ENCODE measurements around the gene RBP7. TPM values are rescaled to one million over a fixed set of nuclear protein-coding genes. Genes with fewer than 3 reads are reported as not detected.

Gene RBP7
- total and polyA plus RNA-seq, 4 donors = 1.2 to 11.8 (median 4.8) TPM

- Histone ChIP-seq H3K27me3 (ENCODE audit: control insufficient read depth in 4 of 4, insufficient read depth in 4 of 4, low read length in 3 of 4) (no peaks in the 10 kb centered on the region), H3K9ac (ENCODE audit: low read depth in 1 of 2, low read length in 2 of 2) (no peak overlapping the region), H3K27ac (ENCODE audit: low read depth in 1 of 2, low read length in 2 of 2) (no peak overlapping the region), H3K4me3 (ENCODE audit: low read depth in 1 of 3, low read length in 3 of 3) (no peak overlapping the region), H3K9me3 (ENCODE audit: control insufficient read depth in 4 of 4, low read length in 3 of 4) (no peaks in the 10 kb centered on the region), H3K36me3 (ENCODE audit: control insufficient read depth in 4 of 4, insufficient read depth in 3 of 4, low read depth in 1 of 4, low read length in 3 of 4) (no peaks in the 10 kb centered on the region), H3K4me1 (ENCODE audit: control insufficient read depth in 4 of 4, insufficient read depth in 4 of 4, low read length in 3 of 4) (peaks cover 0 to 10% (median 6%) of the 10 kb centered on the region in 4 donors)
- 94% methylated on average over 5 of the region's 5 CpGs for WGBS
- TF ChIP-seq YY1 (IDR thresholded peaks at IDR 0.05) (no peak), SP1 (IDR thresholded peaks at IDR 0.05) (no peak), MAX (IDR thresholded peaks at IDR 0.05) (no peak), GABPA (IDR thresholded peaks at IDR 0.05 in 1 of 2, conservative IDR thresholded peaks at IDR 0.05 in 1 of 2) (no peak)
- DNase-seq (ENCODE audit: low spot score) = no peak
These were observed 7.3 kb upstream of the RBP7 start for GRCh38 chr1:9989773-9990172.

GRCh38 chr1:9990944-9991343 is 6.1 kb upstream of the RBP7 start:
- no peak for DNase-seq (ENCODE audit: low spot score)
- no peaks in the 10 kb centered on the region for H3K36me3 ChIP-seq (ENCODE audit: control insufficient read depth in 4 of 4, insufficient read depth in 3 of 4, low read depth in 1 of 4, low read length in 3 of 4)
- H3K4me1 ChIP-seq (ENCODE audit: control insufficient read depth in 4 of 4, insufficient read depth in 4 of 4, low read length in 3 of 4) = peaks cover 0 to 10% (median 6%) of the 10 kb centered on the region in 4 donors
- H3K9me3 ChIP-seq (ENCODE audit: control insufficient read depth in 4 of 4, low read length in 3 of 4) = no peaks in the 10 kb centered on the region
- TF ChIP-seq RXRA (IDR thresholded peaks at IDR 0.05) (peak; percentile 9 to 13), RAD21 (IDR thresholded peaks at IDR 0.05) (peak in 1 of 2 donors; percentile 6), JUND (IDR thresholded peaks at IDR 0.05) (no peak), FOXA1 (IDR thresholded peaks at IDR 0.05) (no peak), NR2F2 (IDR thresholded peaks at IDR 0.05) (peak; percentile 50)
- H3K27ac ChIP-seq (ENCODE audit: low read depth in 1 of 2, low read length in 2 of 2) = no peak overlapping the region
- H3K9ac ChIP-seq (ENCODE audit: low read depth in 1 of 2, low read length in 2 of 2) = no peak overlapping the region
- no peak overlapping the region for H3K4me3 ChIP-seq (ENCODE audit: low read depth in 1 of 3, low read length in 3 of 3)
- 38% methylated on average over 2 of the region's 2 CpGs for WGBS
- no peaks in the 10 kb centered on the region for H3K27me3 ChIP-seq (ENCODE audit: control insufficient read depth in 4 of 4, insufficient read depth in 4 of 4, low read length in 3 of 4)

- H3K4me3 ChIP-seq (ENCODE audit: low read depth in 1 of 3, low read length in 3 of 3) = no peak overlapping the region
- no peak for TF ChIP-seq EGR1 (IDR thresholded peaks at IDR 0.05; ENCODE audit: low read depth in 2 of 2)
- no peak for TF ChIP-seq JUND (IDR thresholded peaks at IDR 0.05)
- TF ChIP-seq FOXA2 (IDR thresholded peaks at IDR 0.05) = no peak
- TF ChIP-seq SP1 (IDR thresholded peaks at IDR 0.05) = no peak
- no peak for TF ChIP-seq ZBTB33 (IDR thresholded peaks at IDR 0.05)
- TF ChIP-seq ATF3 (IDR thresholded peaks at IDR 0.05) = no peak
- TF ChIP-seq RAD21 (IDR thresholded peaks at IDR 0.05) = no peak
- no peak for TF ChIP-seq GABPA (IDR thresholded peaks at IDR 0.05 in 1 of 2, conservative IDR thresholded peaks at IDR 0.05 in 1 of 2)
- TF ChIP-seq NR2F2 (IDR thresholded peaks at IDR 0.05) = no peak
- no peak for TF ChIP-seq HNF4G (IDR thresholded peaks at IDR 0.05)
- TF ChIP-seq TAF1 (conservative IDR thresholded peaks at IDR 0.05) = no peak
- TF ChIP-seq RXRA (IDR thresholded peaks at IDR 0.05) = no peak
- TF ChIP-seq CTCF (IDR thresholded peaks at IDR 0.05; ENCODE audit: low read depth, low read length, missing input control) = no peak
- no peak for TF ChIP-seq FOXA1 (IDR thresholded peaks at IDR 0.05)
- TF ChIP-seq HNF4A (conservative IDR thresholded peaks at IDR 0.05) = no peak
- no peak for TF ChIP-seq MAX (IDR thresholded peaks at IDR 0.05)
- no peak for TF ChIP-seq REST (IDR thresholded peaks at IDR 0.05)
- TF ChIP-seq YY1 (IDR thresholded peaks at IDR 0.05) = no peak
- DNase-seq (ENCODE audit: low spot score) = no peak
- H3K36me3 ChIP-seq (ENCODE audit: control insufficient read depth in 4 of 4, insufficient read depth in 3 of 4, low read depth in 1 of 4, low read length in 3 of 4) = no peaks in the 10 kb centered on the region
- no peak overlapping the region for H3K9ac ChIP-seq (ENCODE audit: low read depth in 1 of 2, low read length in 2 of 2)
- peaks cover 6 to 19% (median 12%) of the 10 kb centered on the region in 4 donors for H3K4me1 ChIP-seq (ENCODE audit: control insufficient read depth in 4 of 4, insufficient read depth in 4 of 4, low read length in 3 of 4)
- 77% methylated on average over 5 of the region's 5 CpGs for WGBS
- H3K27ac ChIP-seq (ENCODE audit: low read depth in 1 of 2, low read length in 2 of 2) = no peak overlapping the region
- H3K27me3 ChIP-seq (ENCODE audit: control insufficient read depth in 4 of 4, insufficient read depth in 4 of 4, low read length in 3 of 4) = no peaks in the 10 kb centered on the region
- H3K9me3 ChIP-seq (ENCODE audit: control insufficient read depth in 4 of 4, low read length in 3 of 4) = no peaks in the 10 kb centered on the region
These were observed 4.1 kb upstream of the RBP7 start for GRCh38 chr1:9992910-9993309.

Data from liver (tissue), 9 donors.